K562 (cell line): ENCODE results near the gene ZNF598. TPM values are rescaled to one million over a fixed set of nuclear protein-coding genes. Genes with fewer than 3 reads are reported as not detected.

Experiments used
- CBFB ChIP-seq: sonication (generic); formaldehyde crosslinking; IDR thresholded peaks from 2 replicates; pipeline ENCODE4 v1.4.0; 2020; ENCODE audit warnings: mild to moderate bottlenecking, missing genetic modification reagents
- CBX2 ChIP-seq: fragments of 200-600 bp; sonication (generic); IDR thresholded peaks from one replicate; pipeline ENCODE4 v1.6.1; 2012; ENCODE audit warnings: mild to moderate bottlenecking, low read length, inconsistent platforms; ENCODE audit not compliant: insufficient read depth, poor library complexity, severe bottlenecking
- CHD4 ChIP-seq: fragments of 200-600 bp; sonication (generic); IDR thresholded peaks from 3 replicates; pipeline ENCODE4 v1.6.1; 2012; ENCODE audit warnings: low read depth, mild to moderate bottlenecking, mixed read lengths, low read length, inconsistent platforms; ENCODE audit not compliant: insufficient read depth, insufficient replicate concordance, poor library complexity, severe bottlenecking
- HNRNPLL ChIP-seq: fragments of 200-400 bp; formaldehyde crosslinking; IDR thresholded peaks from 2 replicates; pipeline ENCODE4 v1.6.1; 2017; ENCODE audit warnings: low read length, low read depth, mild to moderate bottlenecking; ENCODE audit not compliant: poor library complexity, severe bottlenecking
- HNRNPUL1 ChIP-seq: fragments of 200-400 bp; formaldehyde crosslinking; IDR thresholded peaks from 2 replicates; pipeline ENCODE4 v1.6.1; 2017; ENCODE audit warnings: low read length
- JUNB ChIP-seq: fragments of 450-650 bp; formaldehyde crosslinking; conservative IDR thresholded peaks from 2 replicates; pipeline ENCODE4 v1.4.0; 2020; ENCODE audit warnings: mild to moderate bottlenecking
- NBN ChIP-seq: fragments of 450-650 bp; IDR thresholded peaks from 2 replicates; pipeline ENCODE4 v1.6.1; 2016; ENCODE audit warnings: low read depth, mild to moderate bottlenecking
- POLR2AphosphoS5 ChIP-seq: IDR thresholded peaks from 2 replicates; pipeline ENCODE4 v1.6.1; 2011; ENCODE audit warnings: mild to moderate bottlenecking, low read depth, low read length, moderate library complexity; ENCODE audit not compliant: control insufficient read depth, insufficient read depth
- SIN3A ChIP-seq, 2 experiments: fragments of 150-350 bp in 1 of 2; IDR thresholded peaks; 2 replicates each; pipeline ENCODE4 v1.6.1; 2011 to 2016; ENCODE audit warnings: borderline replicate concordance in 2 of 2, low read depth in 2 of 2, low read length in 2 of 2, mild to moderate bottlenecking in 2 of 2, moderate library complexity in 2 of 2; ENCODE audit not compliant: control insufficient read depth in 1 of 2
- SRSF9 ChIP-seq: fragments of 200-400 bp; formaldehyde crosslinking; IDR thresholded peaks from 2 replicates; pipeline ENCODE4 v1.6.1; 2017; ENCODE audit warnings: low read depth, low read length, borderline replicate concordance
- TARDBP ChIP-seq: fragments of 450-650 bp; IDR thresholded peaks from 2 replicates; pipeline ENCODE4 v1.6.1; 2016
- ZNF133 ChIP-seq: fragments of 250-450 bp; sonication (Bioruptor Pico); IDR thresholded peaks from 2 replicates; pipeline ENCODE4 v1.4.0; 2020; ENCODE audit warnings: mild to moderate bottlenecking
- ZNF436 ChIP-seq: fragments of 250-450, 450-650 bp; sonication (Bioruptor Pico); formaldehyde crosslinking; IDR thresholded peaks from 2 replicates; pipeline ENCODE4 v1.7.0; 2020; ENCODE audit warnings: mild to moderate bottlenecking
- ZNF696 ChIP-seq: fragments of 250-450 bp; sonication (Bioruptor Pico); conservative IDR thresholded peaks from 2 replicates; pipeline ENCODE4 v1.4.0; 2020; ENCODE audit warnings: mild to moderate bottlenecking, moderate library complexity
- polyA plus RNA-seq, 8 experiments: library from polyadenylated mRNA; depleted of rRNA in 4 of 8; stranded (reverse) in 5 of 8; unstranded in 3 of 8; fragments of >200 nt; fragmentation: Nextera tagmentation in 2 of 8; fragmentation: Illumina TruSeq in 1 of 8; extraction: Ambion mirVana in 2 of 8; extraction: Trizol in 1 of 8; gene quantifications; 2 replicates each; pipeline versions ENCODE4 v1.2.1 to v1.2.3, GENCODE V29; 2011 to 2014; ENCODE audit warnings: inconsistent platforms in 1 of 8, missing spikeins in 1 of 8
- total RNA-seq, 7 experiments: library from RNA; depleted of rRNA in 6 of 7; stranded (reverse); fragments of >200 nt in 6 of 7; fragmentation: Illumina TruSeq in 2 of 7; extraction: Trizol in 2 of 7; gene quantifications; 2 replicates each; pipeline versions ENCODE4 v1.2.1 to v1.2.3, GENCODE V29; 2011 to 2021; ENCODE audit warnings: low replicate concordance in 1 of 7
- TF ChIP-seq, protein P1 (sequence below): fragments of 250-450 bp; sonication (Bioruptor Pico); IDR thresholded peaks from 2 replicates; pipeline ENCODE4 v1.5.0; 2020; ENCODE audit warnings: mild to moderate bottlenecking
- TF ChIP-seq, protein P2 (sequence below), 2 experiments: fragments of 450-650 bp; formaldehyde crosslinking in 1 of 2; IDR thresholded peaks; 2 replicates each; pipeline versions ENCODE4 v1.4.0 to v1.6.1; 2014 to 2020; ENCODE audit warnings: mild to moderate bottlenecking in 2 of 2, borderline replicate concordance in 1 of 2, low read depth in 1 of 2
- TF ChIP-seq, protein P3 (sequence below): sonication (generic); formaldehyde crosslinking; IDR thresholded peaks from 2 replicates; pipeline ENCODE4 v1.8.0; 2022; ENCODE audit warnings: mild to moderate bottlenecking, missing genetic modification reagents

Gene ZNF598
- total and polyA plus RNA-seq, 9 of the 15 experiments (the other 6 are each of a cell fraction or from before 2014, with no cell fraction given), result 0.11 to 115 (median 29.6) TPM

DNA sequence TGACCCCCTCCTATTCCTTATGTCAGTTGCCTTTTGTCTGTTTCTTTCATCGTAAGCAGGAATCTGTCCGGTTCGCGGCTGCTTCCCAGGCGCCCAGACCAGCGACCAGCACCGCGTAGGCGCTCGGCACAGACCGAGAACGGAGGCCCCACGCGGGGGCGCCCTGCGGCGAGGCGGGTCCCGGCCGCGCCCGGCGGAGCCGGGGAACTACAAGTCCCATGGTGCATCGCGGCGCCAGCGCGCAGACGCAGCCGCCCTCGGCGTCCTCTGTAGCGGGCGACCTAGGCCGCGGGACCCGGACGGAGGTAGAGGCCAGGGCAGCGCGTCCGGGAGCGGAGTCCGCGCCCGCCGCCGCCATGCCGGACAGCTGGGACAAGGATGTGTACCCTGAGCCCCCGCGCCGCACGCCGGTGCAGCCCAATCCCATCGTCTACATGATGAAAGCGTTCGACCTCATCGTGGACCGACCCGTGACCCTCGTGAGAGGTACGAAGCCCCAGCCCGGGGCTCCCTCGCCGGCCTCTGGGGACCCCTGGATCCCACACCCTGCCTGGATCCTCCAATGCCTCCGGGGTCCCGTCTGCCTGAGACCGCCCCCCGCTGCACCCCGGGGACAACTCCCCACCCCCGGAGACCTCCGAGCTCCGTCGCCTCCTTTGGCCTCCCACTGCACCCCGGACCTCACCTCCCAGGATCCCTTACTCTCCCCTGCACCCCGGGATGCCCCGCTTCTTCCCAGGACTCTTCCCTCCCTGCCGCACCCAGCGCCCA lies 50.2 kb downstream of the ZNF598 start, which contains the start of gene NDUFB10 (continued):
- TF ChIP-seq, protein P1, sequence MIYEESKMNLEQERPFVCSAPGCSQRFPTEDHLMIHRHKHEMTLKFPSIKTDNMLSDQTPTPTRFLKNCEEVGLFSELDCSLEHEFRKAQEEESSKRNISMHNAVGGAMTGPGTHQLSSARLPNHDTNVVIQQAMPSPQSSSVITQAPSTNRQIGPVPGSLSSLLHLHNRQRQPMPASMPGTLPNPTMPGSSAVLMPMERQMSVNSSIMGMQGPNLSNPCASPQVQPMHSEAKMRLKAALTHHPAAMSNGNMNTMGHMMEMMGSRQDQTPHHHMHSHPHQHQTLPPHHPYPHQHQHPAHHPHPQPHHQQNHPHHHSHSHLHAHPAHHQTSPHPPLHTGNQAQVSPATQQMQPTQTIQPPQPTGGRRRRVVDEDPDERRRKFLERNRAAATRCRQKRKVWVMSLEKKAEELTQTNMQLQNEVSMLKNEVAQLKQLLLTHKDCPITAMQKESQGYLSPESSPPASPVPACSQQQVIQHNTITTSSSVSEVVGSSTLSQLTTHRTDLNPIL (CRISPR knock-in tag), result no peak
- no peak for TF ChIP-seq JUNB
- no peak for TF ChIP-seq CBX2
- no peak for TF ChIP-seq NBN
- TF ChIP-seq ZNF436 (CRISPR knock-in tag), result no peak
- no peak for TF ChIP-seq CHD4
- TF ChIP-seq, protein P2, sequence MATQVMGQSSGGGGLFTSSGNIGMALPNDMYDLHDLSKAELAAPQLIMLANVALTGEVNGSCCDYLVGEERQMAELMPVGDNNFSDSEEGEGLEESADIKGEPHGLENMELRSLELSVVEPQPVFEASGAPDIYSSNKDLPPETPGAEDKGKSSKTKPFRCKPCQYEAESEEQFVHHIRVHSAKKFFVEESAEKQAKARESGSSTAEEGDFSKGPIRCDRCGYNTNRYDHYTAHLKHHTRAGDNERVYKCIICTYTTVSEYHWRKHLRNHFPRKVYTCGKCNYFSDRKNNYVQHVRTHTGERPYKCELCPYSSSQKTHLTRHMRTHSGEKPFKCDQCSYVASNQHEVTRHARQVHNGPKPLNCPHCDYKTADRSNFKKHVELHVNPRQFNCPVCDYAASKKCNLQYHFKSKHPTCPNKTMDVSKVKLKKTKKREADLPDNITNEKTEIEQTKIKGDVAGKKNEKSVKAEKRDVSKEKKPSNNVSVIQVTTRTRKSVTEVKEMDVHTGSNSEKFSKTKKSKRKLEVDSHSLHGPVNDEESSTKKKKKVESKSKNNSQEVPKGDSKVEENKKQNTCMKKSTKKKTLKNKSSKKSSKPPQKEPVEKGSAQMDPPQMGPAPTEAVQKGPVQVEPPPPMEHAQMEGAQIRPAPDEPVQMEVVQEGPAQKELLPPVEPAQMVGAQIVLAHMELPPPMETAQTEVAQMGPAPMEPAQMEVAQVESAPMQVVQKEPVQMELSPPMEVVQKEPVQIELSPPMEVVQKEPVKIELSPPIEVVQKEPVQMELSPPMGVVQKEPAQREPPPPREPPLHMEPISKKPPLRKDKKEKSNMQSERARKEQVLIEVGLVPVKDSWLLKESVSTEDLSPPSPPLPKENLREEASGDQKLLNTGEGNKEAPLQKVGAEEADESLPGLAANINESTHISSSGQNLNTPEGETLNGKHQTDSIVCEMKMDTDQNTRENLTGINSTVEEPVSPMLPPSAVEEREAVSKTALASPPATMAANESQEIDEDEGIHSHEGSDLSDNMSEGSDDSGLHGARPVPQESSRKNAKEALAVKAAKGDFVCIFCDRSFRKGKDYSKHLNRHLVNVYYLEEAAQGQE (IDR thresholded peaks at IDR 0.05; ENCODE audit: borderline replicate concordance), result peak; percentile 53; the same call in 1 of the 2 replicates
- TF ChIP-seq, protein P2 (CRISPR knock-in tag; IDR thresholded peaks at IDR 0.05; ENCODE audit: low read depth), result no peak
- TF ChIP-seq HNRNPLL, result no peak
- 0 out of 2 replicates have a peak, but pooled peaks have one; percentile 65 for TF ChIP-seq CBFB (CRISPR knock-in tag)
- TF ChIP-seq, protein P3, sequence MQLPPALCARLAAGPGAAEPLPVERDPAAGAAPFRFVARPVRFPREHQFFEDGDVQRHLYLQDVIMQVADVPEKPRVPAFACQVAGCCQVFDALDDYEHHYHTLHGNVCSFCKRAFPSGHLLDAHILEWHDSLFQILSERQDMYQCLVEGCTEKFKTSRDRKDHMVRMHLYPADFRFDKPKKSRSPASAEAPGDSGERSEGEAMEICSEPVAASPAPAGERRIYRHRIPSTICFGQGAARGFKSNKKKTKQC (CRISPR knock-in tag), result no peak
- TF ChIP-seq TARDBP, result no peak
- TF ChIP-seq HNRNPUL1, result no peak
- TF ChIP-seq SIN3A (IDR thresholded peaks at IDR 0.05; ENCODE audit: borderline replicate concordance in 2 of 2, control insufficient read depth in 1 of 2, low read depth in 2 of 2, low read length in 2 of 2), result peak; percentile 68 to 75; a peak in 2 of 4 replicates
- TF ChIP-seq ZNF133, result no peak
- TF ChIP-seq ZNF696 (CRISPR knock-in tag), result no peak
- TF ChIP-seq POLR2AphosphoS5, result peak; percentile 51; the same call in 1 of the 2 replicates
- TF ChIP-seq SRSF9, result no peak
